Stimulated activated CD4-positive, alpha-beta T cell treated with anti-CD3 and anti-CD28 coated beads, Interleukin-12 subunit alpha, Interleukin-12 subunit beta, amount 100 ng/mL, for 24 hours (primary cell): ENCODE measurements around the gene CFAP53.

Source experiments
- DNase-seq, 2 experiments: peaks; one replicate each; pipeline ENCODE4 v3.0.0-alpha.2; 2020; ENCODE audit warnings: low read depth in 2 of 2

Gene CFAP53

DNA sequence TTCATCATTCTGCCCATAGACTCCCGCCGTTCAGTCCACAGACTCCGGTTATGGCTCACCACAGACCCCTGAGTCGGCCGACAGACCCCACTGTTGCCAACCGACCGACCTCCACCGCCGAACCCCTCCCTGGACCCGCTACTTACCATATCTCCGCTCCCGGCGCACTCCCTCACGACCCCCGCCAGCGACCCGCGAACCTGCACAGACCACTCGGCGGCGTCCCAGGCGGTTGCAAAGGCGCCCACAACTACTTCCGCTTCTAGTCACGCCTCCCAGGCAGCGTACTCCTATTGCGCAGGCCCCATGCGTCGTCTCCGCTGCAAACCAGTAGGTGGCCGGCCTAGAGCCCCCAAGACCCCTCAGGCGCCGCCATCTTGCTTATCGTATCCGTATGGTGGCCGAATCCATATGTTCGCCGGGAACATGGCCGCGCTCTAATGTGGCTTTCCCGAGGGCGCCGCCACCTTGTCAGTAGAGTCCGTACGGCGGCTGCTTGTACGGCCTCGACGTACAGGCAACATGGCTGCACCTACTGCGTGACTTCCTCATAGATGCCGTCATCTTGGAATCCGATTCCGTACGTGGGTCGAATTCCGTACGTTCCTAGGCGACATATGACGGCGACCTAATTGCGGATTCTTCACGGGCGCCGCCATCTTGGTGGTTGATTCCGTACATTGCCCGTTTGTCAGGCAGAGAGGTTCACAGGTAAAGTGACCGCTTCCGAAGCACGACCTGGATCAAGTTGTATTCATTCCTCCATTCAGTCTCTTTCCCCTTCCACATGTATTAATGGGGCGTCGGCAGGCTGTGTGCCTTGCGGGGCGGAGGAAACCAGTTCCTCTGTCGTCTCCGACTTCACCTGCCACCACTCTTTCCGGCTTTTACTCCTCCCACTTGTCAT is 21.4 kb upstream of the CFAP53 start, which contains the start of gene CXXC1:
Gene CXXC1, minus strand, starts transcription at position 252 of the 907 bp plus-strand sequence. Its CDS starts 103 bp downstream, at position 149.
- peak; percentile 92 to 97 for DNase-seq

DNA sequence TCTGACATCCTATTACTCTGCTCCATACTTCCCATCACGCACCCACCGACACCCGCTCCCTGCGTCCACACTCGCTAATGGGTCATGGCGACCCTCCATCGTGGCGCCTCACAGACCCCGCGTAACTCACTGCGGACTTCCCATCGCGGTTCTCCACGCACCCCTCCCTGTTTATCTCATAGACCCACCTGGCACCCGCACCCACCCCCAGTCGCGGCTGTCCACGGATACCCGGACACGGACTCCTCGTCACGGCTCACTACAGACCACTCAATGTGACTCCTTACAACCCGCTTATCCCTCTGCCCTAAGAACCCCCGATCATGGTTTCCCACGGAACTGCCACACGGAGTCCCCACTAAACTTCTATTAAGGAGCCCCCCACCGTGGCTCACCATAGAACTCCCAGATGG is 20.7 kb upstream of the CFAP53 start:
- DNase-seq = no peak

DNA sequence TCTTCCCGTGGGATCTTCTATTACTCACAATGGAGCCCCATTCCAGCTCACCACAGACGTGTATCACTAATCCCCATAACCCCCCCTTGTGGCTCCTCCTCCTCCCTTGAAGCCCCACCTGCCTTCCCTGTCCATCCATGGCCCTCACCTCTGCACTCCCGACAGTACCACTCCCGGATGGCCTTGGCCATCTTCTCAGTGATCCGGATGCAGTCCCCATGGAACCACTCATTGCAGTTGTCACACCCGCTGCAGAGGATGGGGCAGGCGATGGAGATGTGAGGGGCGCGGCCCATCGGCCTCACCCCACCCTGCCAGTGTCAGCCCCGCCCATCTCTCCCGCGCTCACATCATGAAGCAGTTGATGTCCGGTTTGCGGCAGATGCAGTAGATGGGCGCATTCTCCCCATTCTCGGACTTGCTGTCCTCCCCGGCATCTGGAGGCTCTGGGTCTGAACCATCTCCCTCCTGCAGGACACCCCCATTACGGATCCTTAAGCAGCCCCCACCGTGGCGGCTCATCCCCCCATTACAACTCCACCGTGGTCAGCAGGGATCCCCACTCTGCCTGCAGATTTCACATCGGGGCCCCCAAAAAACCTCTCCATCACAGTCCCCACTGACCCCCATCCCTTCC is 20.2 kb upstream of the CFAP53 start:
- DNase-seq = peak in 1 of 2 experiments; percentile 35

DNA sequence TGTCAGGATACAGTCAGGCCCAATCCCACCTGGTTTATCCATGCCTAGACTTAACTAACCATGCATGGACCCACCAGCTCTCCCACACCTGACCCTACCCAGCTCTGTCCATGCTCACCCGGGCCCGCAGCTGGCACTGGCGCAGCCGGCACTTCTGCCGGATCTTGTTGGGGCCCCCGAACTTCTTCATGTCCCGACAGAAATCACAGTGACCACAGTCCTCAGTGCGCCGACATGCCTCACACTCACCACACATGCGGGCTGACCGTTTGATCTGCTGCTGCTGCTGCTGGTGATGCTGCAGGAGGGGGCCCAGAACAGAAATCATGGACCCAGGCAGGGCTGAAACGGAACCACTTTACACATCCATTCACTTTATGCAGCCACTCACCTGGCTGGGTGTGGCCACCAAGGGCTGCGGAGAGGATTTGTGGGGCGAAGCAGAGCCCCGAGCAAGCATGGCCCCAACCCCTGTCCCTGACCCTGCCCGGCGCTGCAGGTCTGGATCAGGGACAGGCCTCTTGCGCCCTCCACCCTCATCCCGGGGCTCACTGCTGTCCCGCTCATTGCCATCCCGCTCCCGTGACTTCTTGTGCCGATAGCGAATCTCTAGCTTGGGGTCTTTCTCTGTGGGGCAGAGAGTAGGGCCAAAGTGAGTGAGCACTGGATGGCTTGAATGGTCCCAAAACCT is 19.5 kb upstream of the CFAP53 start:
- no peak for DNase-seq

DNA sequence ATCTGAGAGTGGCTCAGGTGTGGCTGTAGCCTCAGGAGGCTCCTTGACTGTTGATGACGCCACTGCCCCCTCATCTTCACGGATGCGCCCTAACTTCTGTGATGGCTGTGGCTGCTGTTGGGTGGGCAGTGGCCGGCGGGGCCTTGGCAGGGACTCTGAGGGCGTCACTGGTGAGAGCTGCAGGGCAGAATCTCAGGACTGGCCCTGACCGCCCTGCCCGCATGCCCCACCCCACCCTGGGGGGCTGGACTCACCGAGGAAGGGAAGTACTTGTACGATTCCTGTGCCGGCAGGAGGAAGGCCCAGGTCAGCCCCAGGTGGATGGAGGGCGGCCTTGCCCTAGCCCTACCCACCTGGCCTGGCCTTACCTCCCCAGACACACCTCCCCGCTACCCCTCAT is 18.8 kb upstream of the CFAP53 start:
- no peak for DNase-seq

DNA sequence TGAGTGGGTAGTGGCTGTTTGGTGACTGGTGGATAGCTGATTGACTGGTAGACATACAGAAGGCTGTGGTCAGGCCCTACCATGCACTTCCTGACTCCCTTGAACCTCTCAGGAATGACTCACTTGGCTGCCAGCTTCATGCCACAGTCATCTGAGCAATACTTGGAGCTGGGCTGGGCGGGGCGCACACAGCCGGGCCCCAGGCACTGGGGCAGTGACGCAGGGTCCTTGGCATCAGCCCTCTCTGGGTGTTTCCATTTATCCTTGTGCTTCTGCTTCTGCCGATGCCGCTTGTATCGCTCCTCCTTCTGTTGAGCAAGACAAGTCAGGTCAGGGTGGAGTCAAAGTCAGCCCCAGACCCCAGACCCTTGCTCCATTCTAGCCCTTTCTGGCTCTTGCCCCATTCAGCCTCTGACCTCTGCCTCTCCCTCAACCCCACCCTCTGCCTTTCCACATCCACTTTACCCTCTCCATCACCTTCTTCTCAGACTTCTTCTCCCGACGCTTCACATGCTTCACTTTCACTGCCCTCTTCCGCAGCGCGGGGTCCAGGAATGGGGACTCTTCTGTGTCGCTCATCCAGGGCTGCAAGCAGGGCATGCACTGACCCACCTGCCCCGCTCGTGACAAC is 18.1 kb upstream of the CFAP53 start:
- no peak for DNase-seq

DNA sequence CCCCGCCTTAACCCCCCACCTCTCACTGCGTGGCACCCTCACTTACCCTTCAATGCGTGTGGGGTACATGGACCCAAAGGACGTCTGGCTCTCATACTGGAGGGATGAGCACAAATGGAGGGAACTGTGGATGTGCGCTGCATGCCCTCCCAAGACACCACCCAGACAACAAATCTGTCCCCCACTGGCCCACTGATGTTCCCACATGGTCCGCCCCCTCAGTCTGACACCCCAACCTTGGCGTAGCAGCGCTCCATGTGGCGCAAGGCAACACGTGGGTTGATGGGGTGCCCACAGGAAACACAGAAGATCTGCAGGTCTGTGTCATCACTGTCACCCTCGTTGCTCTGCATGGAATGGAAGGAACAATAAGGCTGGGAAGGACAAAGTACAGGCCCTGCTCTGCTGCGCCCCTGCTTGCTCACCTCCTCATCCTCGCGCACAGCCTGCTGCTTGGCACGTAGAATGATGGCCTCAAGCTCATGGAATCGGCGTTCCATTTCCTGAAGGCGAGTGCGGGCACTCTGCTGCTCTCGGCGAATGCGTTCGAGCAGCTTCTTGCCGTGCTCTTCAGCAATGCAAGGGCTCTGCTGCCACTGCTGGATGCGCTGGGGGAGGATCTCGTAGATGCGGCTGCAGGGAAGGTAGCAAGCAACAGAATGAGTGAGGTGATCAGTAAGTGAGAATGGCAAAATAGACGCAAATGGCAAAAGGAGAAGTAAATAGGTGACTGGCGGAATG is 17.3 kb upstream of the CFAP53 start:
- DNase-seq = no peak

DNA sequence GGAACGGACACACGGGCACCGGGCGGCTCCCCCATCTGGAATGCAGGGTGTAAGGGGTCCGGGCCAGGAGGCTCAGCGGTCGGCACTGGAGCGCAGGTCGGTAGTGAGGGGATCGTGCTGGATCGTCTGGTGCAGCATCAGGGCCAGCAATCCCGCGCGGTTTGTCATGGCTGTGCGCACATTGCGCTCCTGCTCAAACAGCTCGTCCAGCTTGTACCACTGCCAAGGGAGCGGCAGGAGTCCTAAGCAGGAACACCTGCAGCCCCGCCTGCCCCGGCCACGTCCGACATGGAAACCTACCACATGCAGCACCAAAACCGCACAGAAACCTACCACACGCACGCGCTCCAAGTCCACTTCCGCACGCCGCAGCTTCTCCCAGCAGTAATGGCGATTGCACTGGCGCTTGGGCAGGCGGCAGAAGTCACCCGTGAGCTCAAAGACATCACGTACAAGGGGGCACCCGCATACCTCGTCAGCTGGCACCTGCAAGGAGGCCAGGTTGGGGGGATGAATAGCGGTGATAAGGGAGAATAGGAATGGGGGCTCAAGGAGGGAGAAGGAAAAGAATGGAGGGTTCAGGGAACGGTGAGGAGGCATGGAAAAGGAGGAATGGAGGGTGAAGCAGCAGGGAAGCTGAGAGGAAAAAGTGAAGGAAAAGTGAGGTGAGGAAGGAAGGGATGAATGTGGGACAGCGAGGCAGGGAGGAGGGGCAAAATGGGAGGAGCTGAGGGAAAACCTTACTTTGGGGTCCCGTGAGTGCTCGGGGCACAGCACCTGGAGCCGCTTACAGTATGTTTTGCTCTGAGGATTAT is 16.4 kb upstream of the CFAP53 start:
- no peak for DNase-seq

DNA sequence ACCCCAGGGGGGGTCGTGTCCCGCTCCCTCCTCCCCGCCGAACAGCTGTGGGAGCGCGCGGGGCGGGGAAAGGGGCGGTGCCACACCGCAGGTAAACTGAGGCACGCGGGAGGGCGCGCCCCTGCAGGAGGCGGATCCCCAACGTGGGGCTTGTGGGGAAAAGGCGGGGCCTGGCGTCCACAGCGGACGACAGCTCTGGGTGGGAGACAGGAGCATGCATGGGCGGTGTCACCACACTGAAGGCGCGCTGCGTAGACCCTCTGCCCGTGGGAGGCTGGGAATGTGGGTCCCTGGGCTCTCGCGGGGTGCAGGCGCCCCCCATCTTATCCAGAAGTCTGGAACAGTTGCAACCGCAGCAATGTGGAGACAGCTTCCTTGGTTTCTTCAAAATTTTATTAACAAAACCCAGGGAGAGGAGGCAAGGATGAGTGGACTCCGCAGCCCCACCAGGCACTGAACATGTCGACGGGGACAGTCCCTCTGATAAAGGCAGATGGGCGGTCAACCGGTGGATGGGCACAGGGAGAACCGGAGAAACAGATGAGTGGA is 15.8 kb upstream of the CFAP53 start:
- no peak for DNase-seq

DNA sequence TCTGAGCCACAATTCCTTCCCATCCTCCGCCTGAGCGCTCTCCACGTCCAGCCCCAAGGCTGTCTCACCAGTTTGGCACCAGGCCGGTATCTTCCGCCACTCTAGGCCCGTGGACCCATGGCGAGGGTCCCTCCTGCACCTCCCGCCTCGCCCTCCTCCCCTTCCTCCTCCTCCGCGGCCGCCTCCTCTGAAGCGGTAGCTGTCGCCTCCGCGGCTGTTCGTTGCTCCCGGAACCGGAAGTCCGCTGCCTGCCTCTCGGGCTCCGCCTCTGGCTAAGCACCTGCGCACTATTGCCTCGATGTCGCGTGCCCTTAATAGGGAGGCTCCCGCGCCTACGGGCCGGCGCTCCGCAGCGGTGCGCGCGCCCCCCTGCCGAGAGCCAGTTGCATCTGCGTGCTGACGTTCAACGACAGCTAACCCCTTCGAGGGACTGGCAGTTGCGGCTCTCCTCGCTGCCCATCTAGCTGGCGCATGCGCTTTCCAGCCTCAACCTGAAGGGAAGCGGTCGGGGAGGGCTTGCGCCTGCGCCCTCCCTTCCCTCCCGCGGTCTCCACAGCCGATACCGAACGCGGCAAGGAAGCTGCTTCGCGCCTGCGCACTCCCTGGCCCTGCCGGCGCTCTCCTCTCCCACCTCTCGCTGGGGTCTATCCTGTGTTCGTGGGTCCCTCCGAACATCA is 15.1 kb upstream of the CFAP53 start, which contains the start of gene MBD1:
Gene MBD1, minus strand, starts transcription at position 229 of the 677 bp plus-strand sequence. CDS start 1,531 bp downstream, outside the sequence.
- DNase-seq = peak; percentile 93 to 95

DNA sequence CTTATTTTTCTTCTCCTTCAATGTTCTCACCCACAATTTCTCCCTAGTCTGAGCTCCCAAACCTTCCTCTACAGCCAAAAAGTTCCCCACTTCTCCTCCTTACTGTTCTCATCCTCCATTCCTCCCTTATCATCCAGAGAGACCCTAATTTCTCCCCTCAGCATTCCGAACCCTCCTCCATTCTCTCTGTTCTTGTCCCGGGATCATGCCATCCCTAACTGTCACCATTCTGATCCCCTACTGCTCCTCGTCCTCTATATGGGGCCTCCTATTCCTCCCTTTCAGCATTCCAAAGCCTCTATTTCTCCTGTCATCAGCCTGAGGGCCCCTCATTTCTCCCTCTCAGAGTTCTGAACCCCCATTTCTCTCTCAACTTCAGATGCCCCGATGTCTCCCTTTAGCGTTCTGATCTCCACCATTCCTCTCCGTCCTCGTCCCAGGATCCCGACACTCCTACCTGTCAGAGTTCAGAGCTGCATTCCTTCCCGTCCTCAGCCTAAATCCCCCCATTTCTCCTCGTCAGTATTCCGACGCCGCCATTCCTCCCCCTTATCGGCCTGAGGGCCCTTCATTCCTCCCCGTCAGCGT is 14.5 kb upstream of the CFAP53 start:
- no peak for DNase-seq

DNA sequence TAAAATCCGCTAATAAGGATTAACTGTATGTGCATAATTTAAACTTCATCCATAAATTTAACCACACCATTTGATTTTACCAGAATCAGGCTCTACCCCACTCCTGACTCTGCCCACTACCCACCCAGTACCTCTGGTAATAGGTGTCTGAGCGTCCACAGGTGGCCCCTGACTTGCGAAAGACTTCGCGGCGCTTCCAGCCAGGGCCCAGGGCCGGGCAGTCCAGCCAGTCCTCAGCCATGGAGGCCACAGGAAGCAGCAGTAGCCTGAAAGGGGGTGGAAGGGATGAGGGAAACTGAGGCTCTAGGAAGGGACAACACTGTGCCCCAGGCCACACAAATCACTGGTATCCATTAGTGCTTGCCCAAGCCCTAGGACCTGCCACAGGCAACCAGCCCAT is 13.5 kb upstream of the CFAP53 start:
- DNase-seq = no peak

DNA sequence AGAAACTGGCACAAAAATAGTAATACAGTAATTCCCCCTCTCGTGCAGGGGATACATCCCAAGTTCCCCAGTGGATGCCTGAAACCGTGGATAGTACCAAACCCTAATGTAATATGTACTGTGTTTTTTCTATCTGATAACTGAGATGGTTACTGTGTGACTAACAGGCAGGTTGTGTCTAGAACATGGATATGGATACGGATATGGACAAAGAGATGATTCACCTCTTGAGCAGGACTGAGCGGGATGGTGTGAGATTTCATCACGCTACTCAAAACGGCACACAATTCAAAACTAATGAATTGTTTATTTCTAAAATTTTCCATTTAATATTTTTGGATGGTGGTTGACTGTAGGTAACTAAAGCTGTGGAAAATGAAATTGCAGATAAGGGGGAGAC is 11.6 kb upstream of the CFAP53 start:
- no peak for DNase-seq

DNA sequence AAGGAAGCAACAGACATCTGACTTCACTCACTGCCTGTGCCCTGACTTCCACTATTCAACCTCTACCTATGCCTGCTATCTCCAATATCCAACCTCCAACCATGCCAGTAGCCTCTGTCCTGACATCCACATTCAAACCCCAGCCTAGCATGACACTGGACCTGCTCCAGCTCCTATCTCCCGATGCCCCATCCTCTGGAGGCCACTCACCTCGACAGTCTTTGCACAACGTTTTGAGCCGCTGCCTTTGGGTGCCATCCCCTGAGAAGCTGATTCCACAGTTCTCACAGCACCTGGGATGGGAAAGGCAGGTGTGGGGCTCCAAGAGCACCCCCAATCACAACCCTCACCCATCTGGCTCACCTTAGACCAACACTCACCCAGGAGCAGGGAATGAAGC is 10.2 kb upstream of the CFAP53 start:
- no peak for DNase-seq

DNA sequence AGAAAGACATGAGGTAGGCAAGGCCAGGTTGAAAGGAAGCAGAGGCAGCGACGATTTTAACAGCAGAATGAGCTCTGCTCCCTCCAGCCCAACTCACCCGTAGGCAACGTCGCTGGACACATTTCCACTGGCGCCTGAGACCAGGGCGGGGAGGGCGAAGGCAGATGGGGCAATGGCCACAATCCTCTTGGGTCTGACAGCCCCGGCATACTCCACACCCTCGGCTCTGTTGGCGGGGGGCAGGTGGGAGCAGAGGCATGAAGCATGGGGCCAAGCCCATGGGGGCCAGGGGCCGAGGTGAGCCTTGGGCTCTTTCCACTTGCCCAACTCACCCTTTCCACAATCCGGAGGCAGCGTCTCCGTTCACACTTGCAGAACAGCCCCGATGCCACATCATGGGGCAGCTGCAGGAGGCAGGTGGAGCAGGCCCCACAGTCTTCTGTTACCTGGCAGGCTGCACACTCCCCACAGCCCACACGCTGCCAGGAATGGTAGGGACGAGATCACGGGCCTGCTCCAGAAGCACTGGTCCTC is 9.3 kb upstream of the CFAP53 start:
- no peak for DNase-seq

DNA sequence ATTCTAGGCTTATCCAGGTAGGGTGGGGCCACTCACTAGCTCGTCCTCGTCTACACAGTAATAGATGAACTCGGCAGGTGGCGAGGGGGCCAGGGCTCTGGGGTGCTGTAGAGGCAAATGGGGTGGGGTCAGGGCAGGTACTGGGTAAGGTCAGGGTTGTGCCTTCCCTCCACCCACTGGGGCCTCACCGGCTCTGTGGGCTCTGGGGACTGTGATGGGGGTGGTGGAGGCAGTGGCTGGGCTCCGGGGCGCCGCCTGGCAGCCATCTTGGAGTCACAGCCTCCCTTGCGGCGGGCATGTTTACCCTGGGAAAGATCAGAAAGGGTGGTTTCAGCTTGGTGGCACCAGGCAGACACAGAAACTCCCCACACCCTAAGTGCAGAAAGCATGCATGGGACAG is 8.6 kb upstream of the CFAP53 start:
- DNase-seq = no peak

DNA sequence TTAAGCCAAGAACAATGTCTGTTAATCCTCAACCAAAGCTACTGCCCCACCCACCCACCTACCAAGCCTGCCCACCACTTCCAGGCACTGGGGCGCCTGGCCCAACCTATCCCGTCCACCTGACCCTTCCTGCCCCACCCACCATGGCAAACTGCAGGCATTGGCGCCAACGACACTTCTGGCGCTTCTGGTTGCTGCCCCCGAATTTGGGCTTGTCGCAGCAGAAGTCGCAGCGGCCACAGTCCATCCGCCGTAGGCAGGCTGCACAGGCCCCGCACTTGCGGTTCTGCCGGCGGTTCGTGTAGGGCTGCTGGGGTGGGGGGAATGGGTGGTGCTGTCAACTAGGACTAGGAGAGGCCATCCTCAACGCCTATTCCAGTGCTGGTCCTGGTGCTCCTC is 7.7 kb upstream of the CFAP53 start:
- no peak for DNase-seq

DNA sequence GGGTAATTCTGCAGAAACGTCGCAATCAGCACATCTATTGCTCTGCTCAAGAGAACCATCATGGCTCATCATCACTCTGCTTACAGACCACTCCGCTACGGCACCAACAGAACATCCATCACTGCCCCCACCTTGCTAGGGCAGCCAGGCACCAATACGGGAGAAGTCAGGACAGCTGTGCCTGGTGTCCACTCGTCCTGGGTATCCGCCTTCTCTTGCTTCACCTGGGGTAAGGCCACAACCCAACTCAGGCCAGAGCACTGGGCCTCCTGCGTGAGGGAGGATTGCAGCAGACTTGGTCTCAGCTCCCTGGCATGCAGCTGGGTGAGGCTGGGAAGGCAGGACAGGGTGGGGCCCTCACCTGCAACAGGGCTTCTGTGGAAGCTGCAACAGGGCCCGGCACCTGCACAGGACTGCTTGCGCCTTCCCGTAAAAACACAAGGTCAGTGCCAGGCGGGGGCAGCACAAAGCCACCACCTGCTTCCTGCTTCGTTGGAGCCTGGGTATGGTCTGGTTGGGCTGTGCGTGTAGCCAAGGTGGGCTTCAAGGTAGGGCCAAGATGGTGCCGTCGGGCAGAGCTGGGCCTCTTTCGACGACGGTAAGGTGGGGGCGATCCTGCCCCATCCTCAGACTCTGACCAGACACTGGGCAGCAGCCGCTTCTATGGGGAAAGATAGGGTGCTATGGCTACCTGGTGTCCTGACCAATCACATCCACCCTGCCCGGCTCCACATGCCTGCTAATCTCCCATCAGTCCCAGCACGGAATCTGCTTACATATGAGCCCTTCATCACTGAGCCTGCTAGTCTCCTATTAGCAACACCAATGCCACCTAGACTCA is 7.1 kb upstream of the CFAP53 start:
- DNase-seq = no peak
